LoVo (cell line): ENCODE results near the gene S100PBP.
A peak's percentile ranks its signal among the peaks of the same experiment; 100 is the strongest.

ENCODE experiments used
- DNase-seq: peaks from one replicate; pipeline ENCODE4 v3.0.0-alpha.2; 2016; ENCODE audit warnings: low spot score

Gene S100PBP

GRCh38 chr1:32888677-32889420 is 71.4 kb downstream of the S100PBP start:
- DNase-seq, result no peak

GRCh38 chr1:32889731-32890278 is 72.4 kb downstream of the S100PBP start:
- DNase-seq, result no peak

- DNase-seq, result no peak
These were observed 73.2 kb downstream of the S100PBP start for GRCh38 chr1:32890516-32891240.

GRCh38 chr1:32891241-32891570 is 73.8 kb downstream of the S100PBP start:
- no peak for DNase-seq

GRCh38 chr1:32891630-32892029 is 74.2 kb downstream of the S100PBP start:
- no peak for DNase-seq

- no peak for DNase-seq
These were observed 75.1 kb downstream of the S100PBP start for GRCh38 chr1:32892368-32893197.

GRCh38 chr1:32893198-32894018 is 76.0 kb downstream of the S100PBP start:
- DNase-seq, result no peak

- no peak for DNase-seq
These were observed 76.7 kb downstream of the S100PBP start for GRCh38 chr1:32894019-32894600.

GRCh38 chr1:32894681-32895080 is 77.2 kb downstream of the S100PBP start:
- no peak for DNase-seq

- DNase-seq, result no peak
These were observed 78.1 kb downstream of the S100PBP start for GRCh38 chr1:32895325-32896215.

GRCh38 chr1:32896451-32896850 is 79.0 kb downstream of the S100PBP start:
- DNase-seq, result no peak

- no peak for DNase-seq
These were observed 79.9 kb downstream of the S100PBP start for GRCh38 chr1:32897082-32898049.

GRCh38 chr1:32898056-32898455 is 80.6 kb downstream of the S100PBP start:
- no peak for DNase-seq

- no peak for DNase-seq
These were observed 81.5 kb downstream of the S100PBP start for GRCh38 chr1:32898958-32899357.

- no peak for DNase-seq
These were observed 82.3 kb downstream of the S100PBP start for GRCh38 chr1:32899586-32900296.

- no peak for DNase-seq
These were observed 83.0 kb downstream of the S100PBP start for GRCh38 chr1:32900371-32900955.

- peak; percentile 58 for DNase-seq
These were observed 83.7 kb downstream of the S100PBP start, which contains the start of gene TMEM54 for GRCh38 chr1:32900956-32901822. Gene TMEM54 (minus strand): TSS chr1:32901389. CDS start chr1:32901238, 151 bp downstream.
